ENCODE results near the gene PXDN.

Gene PXDN

DNA sequence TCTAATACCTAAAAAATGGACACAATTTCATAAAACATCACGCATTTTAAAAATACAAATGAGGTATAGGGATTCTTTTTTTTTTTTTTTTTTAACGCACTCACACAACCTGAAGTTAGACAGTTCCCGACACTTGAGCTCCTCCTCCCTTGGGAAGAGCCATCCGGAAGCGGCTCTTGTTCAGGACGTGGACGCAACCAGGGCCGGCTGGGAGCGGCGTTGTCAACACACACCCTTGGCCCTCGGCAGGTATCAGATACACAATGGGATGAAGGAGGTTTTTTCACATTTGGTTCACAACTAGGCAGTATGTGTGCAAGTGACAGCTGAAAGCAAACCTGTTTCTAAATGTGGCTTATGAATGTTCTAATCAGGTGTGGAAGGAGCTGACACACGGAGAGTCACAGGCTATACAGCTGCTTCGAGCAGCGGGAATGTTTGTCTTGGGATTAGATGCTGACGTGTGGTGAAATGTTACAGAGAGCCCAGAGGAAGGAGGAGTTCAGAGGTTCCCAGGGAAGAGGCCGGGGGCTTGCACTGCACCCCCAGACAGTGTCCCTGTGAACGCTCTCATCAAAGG lies 111.1 kb downstream of the PXDN start:
- Histone ChIP-seq H3K4me1 (ENCODE audit: control insufficient read depth in 1 of 2, insufficient read depth in 2 of 2, low read length in 2 of 2) (no peaks in the 10 kb centered on the region), H3K9me3 (ENCODE audit: control insufficient read depth in 1 of 2, low read length in 2 of 2) (peaks cover 0 to 5% of the 10 kb centered on the region in 2 donors), H3K27me3 (ENCODE audit: low read depth, low read length) (no peaks in the 10 kb centered on the region), H3K36me3 (ENCODE audit: control insufficient read depth in 1 of 2, insufficient read depth in 2 of 2, low read length in 2 of 2) (peaks cover 7 to 79% of the 10 kb centered on the region in 2 donors), H3K27ac (ENCODE audit: low read length) (no peak overlapping the region), H3K4me3 (ENCODE audit: low read depth in 1 of 2, low read length in 2 of 2) (no peak overlapping the region)

DNA sequence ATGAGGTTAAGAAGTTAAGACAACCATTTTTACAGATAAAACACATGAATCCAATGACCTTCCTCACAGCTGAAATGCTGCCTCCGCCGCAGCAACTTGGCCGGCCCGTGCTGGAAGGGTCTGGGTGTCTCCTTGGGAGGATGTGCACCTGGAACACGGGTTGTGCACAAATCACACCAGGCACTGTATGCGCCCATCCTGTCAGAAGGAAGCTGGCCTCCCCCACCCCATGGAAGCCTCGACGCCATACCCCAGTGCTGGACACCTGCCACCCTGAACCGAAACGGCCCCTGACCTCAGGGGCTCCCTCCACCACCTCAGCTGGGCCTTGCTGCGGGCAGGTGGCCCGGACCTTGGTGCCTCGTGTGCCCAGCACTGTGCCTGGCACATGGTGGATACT lies 111.8 kb downstream of the PXDN start:
- peaks cover 0 to 5% of the 10 kb centered on the region in 2 donors for H3K9me3 ChIP-seq (ENCODE audit: control insufficient read depth in 1 of 2, low read length in 2 of 2)
- no peaks in the 10 kb centered on the region for H3K27me3 ChIP-seq (ENCODE audit: low read depth, low read length)
- no peak overlapping the region for H3K27ac ChIP-seq (ENCODE audit: low read length)
- no peaks in the 10 kb centered on the region for H3K4me1 ChIP-seq (ENCODE audit: control insufficient read depth in 1 of 2, insufficient read depth in 2 of 2, low read length in 2 of 2)
- peaks cover 7 to 73% of the 10 kb centered on the region in 2 donors for H3K36me3 ChIP-seq (ENCODE audit: control insufficient read depth in 1 of 2, insufficient read depth in 2 of 2, low read length in 2 of 2)
- no peak overlapping the region for H3K4me3 ChIP-seq (ENCODE audit: low read depth in 1 of 2, low read length in 2 of 2)

DNA sequence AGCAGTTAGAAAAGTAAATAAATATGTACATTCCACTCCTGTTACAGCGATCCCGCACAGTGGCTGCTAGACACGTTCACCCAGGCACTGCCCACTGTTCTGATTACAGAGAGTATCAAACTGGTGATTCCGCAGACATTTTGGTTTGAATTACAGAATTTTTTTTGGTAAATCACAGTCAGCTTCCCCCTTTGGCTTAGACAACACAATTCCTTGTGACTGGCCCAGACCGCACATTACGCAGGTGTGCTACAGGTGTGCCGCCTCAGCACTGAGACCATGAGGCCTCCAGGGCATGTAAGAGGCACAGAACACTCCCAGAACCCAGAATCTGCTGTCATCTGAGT lies 112.3 kb downstream of the PXDN start:
- Histone ChIP-seq H3K27me3 (ENCODE audit: low read depth, low read length) (no peaks in the 10 kb centered on the region), H3K4me1 (ENCODE audit: control insufficient read depth in 1 of 2, insufficient read depth in 2 of 2, low read length in 2 of 2) (no peaks in the 10 kb centered on the region), H3K27ac (ENCODE audit: low read length) (no peak overlapping the region), H3K4me3 (ENCODE audit: low read depth in 1 of 2, low read length in 2 of 2) (no peak overlapping the region), H3K9me3 (ENCODE audit: control insufficient read depth in 1 of 2, low read length in 2 of 2) (peaks cover 0 to 5% of the 10 kb centered on the region in 2 donors), H3K36me3 (ENCODE audit: control insufficient read depth in 1 of 2, insufficient read depth in 2 of 2, low read length in 2 of 2) (peaks cover 7 to 72% of the 10 kb centered on the region in 2 donors)

DNA sequence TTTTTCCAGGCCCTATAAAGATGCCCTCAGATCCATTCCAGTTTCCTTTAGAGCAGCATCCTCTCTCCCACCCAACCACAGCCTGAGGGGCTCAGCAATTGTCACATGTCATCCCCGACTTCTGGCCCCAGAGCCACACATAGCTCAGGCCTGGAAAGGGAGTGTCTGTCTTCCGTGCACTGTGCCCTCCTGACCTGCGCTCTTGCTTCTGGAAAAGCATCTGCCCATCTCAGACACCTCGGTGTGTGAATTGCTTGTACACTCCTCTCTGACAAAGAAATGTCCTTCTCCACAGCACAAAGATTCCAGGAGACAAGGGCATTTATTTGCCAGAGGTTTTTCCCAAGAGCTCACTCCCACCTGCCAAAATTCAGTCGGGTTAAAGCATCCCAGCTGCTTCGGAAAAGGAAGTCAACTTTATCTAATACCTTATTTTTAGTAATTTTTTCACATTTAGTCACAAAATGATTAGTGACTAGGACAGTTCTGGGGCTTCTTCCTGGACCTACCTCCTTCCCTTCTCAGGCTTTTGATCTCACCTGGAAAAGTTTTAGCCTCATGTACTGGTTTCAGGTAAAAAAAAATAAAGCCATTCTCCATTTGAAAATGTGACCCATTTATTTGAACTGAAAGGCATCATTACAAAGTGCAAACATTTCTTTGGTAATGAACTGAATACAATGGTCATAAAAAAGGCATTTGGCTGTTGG lies 112.9 kb downstream of the PXDN start:
- Histone ChIP-seq H3K9me3 (ENCODE audit: control insufficient read depth in 1 of 2, low read length in 2 of 2) (peaks cover 0 to 5% of the 10 kb centered on the region in 2 donors), H3K36me3 (ENCODE audit: control insufficient read depth in 1 of 2, insufficient read depth in 2 of 2, low read length in 2 of 2) (peaks cover 7 to 66% of the 10 kb centered on the region in 2 donors), H3K27me3 (ENCODE audit: low read depth, low read length) (no peaks in the 10 kb centered on the region), H3K4me3 (ENCODE audit: low read depth in 1 of 2, low read length in 2 of 2) (no peak overlapping the region), H3K4me1 (ENCODE audit: control insufficient read depth in 1 of 2, insufficient read depth in 2 of 2, low read length in 2 of 2) (no peaks in the 10 kb centered on the region), H3K27ac (ENCODE audit: low read length) (no peak overlapping the region)

DNA sequence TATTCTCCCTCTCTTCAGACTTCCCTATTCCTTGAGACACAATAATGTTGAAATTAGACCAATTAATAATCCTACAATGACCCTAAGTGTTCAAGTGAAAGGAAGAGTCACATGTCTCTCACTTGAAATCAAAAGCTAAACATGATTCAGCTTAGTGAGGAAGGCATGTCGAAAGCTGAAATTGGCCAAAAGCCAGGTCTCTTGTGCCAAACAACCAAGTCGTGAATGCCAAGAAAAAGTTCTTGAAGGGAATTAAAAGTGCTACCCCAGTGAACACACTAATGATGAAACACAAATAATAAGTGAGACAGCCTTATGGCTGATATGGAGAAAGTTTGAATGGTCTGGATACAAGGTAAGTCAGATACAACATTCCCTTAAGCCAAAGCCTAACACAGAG lies 115.4 kb downstream of the PXDN start:
- Histone ChIP-seq H3K9me3 (ENCODE audit: control insufficient read depth in 1 of 2, low read length in 2 of 2) (peaks cover 0 to 5% of the 10 kb centered on the region in 2 donors), H3K4me3 (ENCODE audit: low read depth in 1 of 2, low read length in 2 of 2) (no peak overlapping the region), H3K36me3 (ENCODE audit: control insufficient read depth in 1 of 2, insufficient read depth in 2 of 2, low read length in 2 of 2) (peaks cover 1 to 42% of the 10 kb centered on the region in 2 donors), H3K27me3 (ENCODE audit: low read depth, low read length) (no peaks in the 10 kb centered on the region), H3K27ac (ENCODE audit: low read length) (no peak overlapping the region), H3K4me1 (ENCODE audit: control insufficient read depth in 1 of 2, insufficient read depth in 2 of 2, low read length in 2 of 2) (peaks cover 0 to 8% of the 10 kb centered on the region in 2 donors)

DNA sequence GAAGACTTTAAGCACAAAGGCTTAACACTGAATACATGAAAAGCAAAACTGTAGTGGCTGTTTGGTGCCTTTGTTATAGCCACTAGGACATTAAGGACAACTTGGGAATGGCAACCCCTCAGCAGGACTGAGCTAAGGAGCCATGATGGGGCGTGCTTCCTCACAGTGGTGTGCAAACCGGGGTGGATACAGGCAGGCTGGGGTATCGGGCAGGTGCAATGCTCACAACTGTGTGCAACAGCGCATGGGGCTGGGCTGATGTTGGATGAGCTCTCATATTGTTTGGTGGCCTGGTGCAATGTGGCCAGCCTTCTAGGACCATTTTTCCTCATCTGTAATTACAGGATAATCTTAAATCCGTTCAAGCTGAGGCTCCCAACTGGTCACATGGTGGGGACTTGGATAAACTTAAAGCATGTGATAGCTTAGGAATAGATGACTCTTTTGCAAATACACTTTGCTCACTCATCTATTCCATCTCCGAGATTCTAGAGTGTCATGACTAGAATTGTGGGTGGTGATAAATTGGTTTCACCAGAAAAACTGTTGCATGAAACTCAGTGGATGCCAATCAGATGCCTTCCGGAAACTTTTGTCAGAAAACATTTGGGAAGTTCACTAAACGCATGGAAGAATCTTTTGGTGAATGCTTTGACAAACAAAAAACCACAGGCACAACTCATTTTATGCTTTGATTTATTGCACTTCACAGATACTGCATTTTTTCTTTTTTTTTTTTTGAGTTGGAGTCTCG lies 116.5 kb downstream of the PXDN start:
- no peaks in the 10 kb centered on the region for H3K27me3 ChIP-seq (ENCODE audit: low read depth, low read length)
- peaks cover 0 to 31% of the 10 kb centered on the region in 2 donors for H3K36me3 ChIP-seq (ENCODE audit: control insufficient read depth in 1 of 2, insufficient read depth in 2 of 2, low read length in 2 of 2)
- H3K4me3 ChIP-seq (ENCODE audit: low read depth in 1 of 2, low read length in 2 of 2), result no peak overlapping the region
- H3K4me1 ChIP-seq (ENCODE audit: control insufficient read depth in 1 of 2, insufficient read depth in 2 of 2, low read length in 2 of 2), result peaks cover 0 to 8% of the 10 kb centered on the region in 2 donors
- H3K27ac ChIP-seq (ENCODE audit: low read length), result no peak overlapping the region
- peaks cover 0 to 5% of the 10 kb centered on the region in 2 donors for H3K9me3 ChIP-seq (ENCODE audit: control insufficient read depth in 1 of 2, low read length in 2 of 2)

DNA sequence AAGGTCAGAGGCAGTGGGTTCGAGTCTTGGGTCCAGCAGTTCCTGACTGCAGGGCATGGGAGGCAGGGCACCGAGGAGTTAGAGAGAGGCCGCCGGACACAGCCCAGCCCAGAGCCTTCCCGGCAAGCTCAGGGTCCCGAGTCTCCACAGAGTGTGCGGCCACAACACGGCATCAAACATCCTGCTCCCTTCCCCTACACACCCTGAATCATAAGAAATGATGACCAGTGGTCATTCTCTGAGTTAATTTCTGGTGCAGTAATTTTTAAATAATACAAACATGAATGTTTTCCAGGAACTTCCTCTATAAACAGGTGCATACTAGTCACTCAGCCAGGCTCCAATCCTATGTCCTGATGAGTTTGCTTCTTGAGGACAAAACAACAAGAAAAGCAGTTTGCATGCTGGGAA lies 118.0 kb downstream of the PXDN start:
- H3K4me1 ChIP-seq (ENCODE audit: control insufficient read depth in 1 of 2, insufficient read depth in 2 of 2, low read length in 2 of 2), result peaks cover 0 to 8% of the 10 kb centered on the region in 2 donors
- no peak overlapping the region for H3K27ac ChIP-seq (ENCODE audit: low read length)
- H3K27me3 ChIP-seq (ENCODE audit: low read depth, low read length), result no peaks in the 10 kb centered on the region

DNA sequence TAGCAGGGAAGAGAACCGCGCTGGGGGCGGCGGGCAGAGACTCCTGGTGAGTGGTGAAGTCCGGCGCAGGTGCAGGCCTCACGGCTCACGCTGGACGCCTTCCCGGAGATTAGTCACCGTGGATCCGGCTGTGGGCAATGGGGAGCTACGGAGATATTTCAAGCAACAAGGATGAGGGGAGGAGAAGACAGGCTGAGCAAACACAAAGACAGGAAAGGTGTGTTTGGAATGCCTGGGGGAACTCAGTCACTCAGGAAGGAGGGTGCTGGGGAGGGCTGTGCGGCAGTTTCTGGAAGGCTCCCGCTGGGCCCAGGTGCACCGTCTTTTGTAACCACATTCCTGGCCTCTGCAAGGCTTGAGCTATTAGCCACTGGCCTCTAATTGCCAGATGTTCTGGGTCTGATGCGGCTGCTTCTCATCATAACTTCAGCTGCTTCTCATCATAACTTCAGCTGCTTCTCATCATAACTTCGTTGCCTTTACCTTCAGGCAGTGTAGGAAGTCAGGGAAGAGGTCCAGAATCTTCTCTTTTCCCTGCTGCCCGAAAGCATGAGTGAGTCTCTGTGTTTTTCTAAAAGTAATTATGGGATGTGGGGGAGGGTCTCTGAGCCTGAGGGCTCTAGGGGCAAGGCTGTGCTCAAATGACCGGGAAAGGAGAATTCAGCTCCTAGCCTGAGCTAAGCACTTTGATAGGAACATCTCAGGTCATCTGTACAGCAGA lies 118.9 kb downstream of the PXDN start:
- Histone ChIP-seq H3K4me3 (ENCODE audit: low read depth in 1 of 2, low read length in 2 of 2) (no peak overlapping the region), H3K9me3 (ENCODE audit: control insufficient read depth in 1 of 2, low read length in 2 of 2) (peaks cover 0 to 5% of the 10 kb centered on the region in 2 donors), H3K4me1 (ENCODE audit: control insufficient read depth in 1 of 2, insufficient read depth in 2 of 2, low read length in 2 of 2) (peaks cover 0 to 8% of the 10 kb centered on the region in 2 donors), H3K36me3 (ENCODE audit: control insufficient read depth in 1 of 2, insufficient read depth in 2 of 2, low read length in 2 of 2) (peaks cover 0 to 14% of the 10 kb centered on the region in 2 donors), H3K27me3 (ENCODE audit: low read depth, low read length) (no peaks in the 10 kb centered on the region), H3K27ac (ENCODE audit: low read length) (no peak overlapping the region)

More for the DNA sequence above, 118.0 kb downstream of the PXDN start:
- H3K4me3 ChIP-seq (ENCODE audit: low read depth in 1 of 2, low read length in 2 of 2), result no peak overlapping the region
- H3K9me3 ChIP-seq (ENCODE audit: control insufficient read depth in 1 of 2, low read length in 2 of 2), result peaks cover 0 to 5% of the 10 kb centered on the region in 2 donors
- peaks cover 0 to 18% of the 10 kb centered on the region in 2 donors for H3K36me3 ChIP-seq (ENCODE audit: control insufficient read depth in 1 of 2, insufficient read depth in 2 of 2, low read length in 2 of 2)

DNA sequence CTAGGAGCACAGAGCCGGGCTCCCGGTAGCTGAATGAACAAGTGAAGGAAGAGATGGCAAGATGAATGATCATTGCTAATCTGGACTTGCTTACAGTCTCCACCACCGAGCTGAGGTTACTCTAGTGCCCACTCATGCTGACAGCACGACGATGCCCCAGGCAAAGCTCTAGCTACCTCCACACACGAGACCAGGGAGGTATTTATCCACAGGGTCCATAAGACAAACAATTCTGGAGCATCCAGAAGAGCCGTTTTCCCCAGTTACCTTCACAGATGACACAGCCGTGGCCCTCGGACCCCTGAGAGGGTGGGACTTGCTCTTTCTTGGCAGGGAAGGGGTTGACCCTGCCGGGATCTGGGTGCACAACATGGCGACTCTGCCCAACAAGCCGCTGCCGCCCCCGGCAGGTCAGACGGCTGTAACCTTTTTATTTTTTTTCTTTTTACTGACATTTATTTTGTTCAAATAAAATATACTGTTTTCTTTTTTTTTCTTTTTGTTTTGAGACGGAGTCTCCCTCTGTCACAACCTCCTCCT lies 120.3 kb downstream of the PXDN start:
- no peaks in the 10 kb centered on the region for H3K9me3 ChIP-seq (ENCODE audit: control insufficient read depth in 1 of 2, low read length in 2 of 2)

DNA sequence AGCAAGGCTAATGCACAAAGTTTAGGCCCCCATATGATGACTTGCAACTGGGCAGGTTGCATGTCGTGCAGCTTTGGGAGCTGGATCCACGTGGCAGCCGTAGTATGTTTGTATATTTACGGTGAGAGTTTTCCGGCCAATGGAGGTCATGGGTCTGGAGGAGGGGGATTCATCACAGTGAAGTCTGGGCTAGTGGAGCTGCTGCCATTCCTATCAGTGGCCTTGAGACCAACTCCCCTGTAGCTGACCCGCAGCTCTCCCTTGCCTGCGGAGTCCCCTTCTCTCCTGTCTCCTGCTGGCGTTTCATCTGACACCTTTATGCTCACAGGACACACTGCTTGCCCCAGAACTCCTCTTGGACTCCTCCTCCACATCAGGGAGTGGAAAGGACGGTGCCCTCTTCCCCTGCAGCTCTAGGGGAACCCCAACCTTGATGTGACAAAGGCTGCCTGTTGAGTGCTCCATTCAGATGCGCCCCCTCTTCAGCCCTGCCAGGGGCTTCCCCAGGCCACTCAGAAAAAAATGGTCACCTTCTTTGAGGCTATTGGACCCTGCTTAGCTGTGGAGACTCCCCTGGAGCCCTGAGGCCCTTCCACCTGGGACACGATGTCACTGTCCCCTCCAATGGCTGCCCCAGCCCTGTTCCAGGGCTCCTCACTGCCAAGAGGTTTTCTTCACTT lies 121.7 kb downstream of the PXDN start:
- Histone ChIP-seq H3K9me3 (ENCODE audit: control insufficient read depth in 1 of 2, low read length in 2 of 2) (no peaks in the 10 kb centered on the region), H3K27ac (ENCODE audit: low read length) (no peak overlapping the region), H3K4me3 (ENCODE audit: low read depth in 1 of 2, low read length in 2 of 2) (no peak overlapping the region), H3K27me3 (ENCODE audit: low read depth, low read length) (no peaks in the 10 kb centered on the region), H3K4me1 (ENCODE audit: control insufficient read depth in 1 of 2, insufficient read depth in 2 of 2, low read length in 2 of 2) (peaks cover 0 to 8% of the 10 kb centered on the region in 2 donors), H3K36me3 (ENCODE audit: control insufficient read depth in 1 of 2, insufficient read depth in 2 of 2, low read length in 2 of 2) (no peaks in the 10 kb centered on the region)

More for the DNA sequence above, 120.3 kb downstream of the PXDN start:
- Histone ChIP-seq H3K4me1 (ENCODE audit: control insufficient read depth in 1 of 2, insufficient read depth in 2 of 2, low read length in 2 of 2) (peaks cover 0 to 8% of the 10 kb centered on the region in 2 donors), H3K4me3 (ENCODE audit: low read depth in 1 of 2, low read length in 2 of 2) (no peak overlapping the region), H3K27me3 (ENCODE audit: low read depth, low read length) (no peaks in the 10 kb centered on the region), H3K27ac (ENCODE audit: low read length) (no peak overlapping the region), H3K36me3 (ENCODE audit: control insufficient read depth in 1 of 2, insufficient read depth in 2 of 2, low read length in 2 of 2) (no peaks in the 10 kb centered on the region)
